ENCODE results near the gene CTU2. TPM values are rescaled to one million over a fixed set of nuclear protein-coding genes. Genes with fewer than 3 reads are reported as not detected.
A peak's percentile ranks its signal among the peaks of the same experiment; 100 is the strongest.

The CTU2 gene
- total and polyA plus RNA-seq, 9 of the 15 experiments (the other 6 are each of a cell fraction or from before 2014, with no cell fraction given), result 1.3 to 105 (median 23.2) TPM

DNA sequence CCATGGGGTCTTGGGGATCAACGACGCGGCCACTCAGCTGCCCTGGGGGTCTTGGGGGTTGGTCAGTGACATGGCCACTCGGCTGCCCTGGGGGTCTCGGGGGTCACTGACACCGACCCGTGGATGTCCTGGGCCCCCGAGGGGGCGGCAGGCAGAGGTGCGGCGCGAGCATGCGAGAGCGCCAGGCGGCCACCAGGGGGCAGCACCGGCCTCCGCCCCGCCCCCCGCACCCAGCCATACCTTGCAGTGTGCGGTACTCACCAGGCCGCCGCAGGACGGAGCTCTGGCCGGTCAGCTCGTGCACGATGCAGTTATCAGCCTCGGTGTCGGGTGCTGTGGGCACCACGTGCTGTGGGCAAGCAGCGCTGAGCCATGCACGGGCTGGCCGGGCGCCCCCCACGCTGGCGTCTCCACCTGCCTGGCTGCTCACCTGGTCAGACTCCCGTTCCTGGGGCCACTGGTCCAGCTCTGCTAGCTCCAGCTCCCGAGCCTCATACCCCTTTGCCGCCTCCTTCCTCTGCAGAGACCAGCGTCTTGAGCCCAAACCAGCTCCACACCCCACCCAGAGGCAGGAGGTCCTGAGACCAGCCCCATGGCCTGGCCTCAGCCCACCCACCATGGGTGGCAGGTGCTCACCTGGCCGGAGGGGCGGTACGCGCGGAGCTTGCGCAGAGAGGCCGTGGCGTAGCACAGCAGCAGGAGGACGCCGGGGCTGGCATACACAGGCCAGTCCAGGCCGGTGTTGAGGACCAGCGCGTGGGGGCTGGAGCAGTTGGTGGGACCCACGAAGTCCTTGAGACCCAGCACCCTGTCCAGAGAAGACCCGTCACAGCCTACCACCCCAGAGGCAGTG lies 31.2 kb downstream of the CTU2 start (continued):
- TF ChIP-seq, protein P1, sequence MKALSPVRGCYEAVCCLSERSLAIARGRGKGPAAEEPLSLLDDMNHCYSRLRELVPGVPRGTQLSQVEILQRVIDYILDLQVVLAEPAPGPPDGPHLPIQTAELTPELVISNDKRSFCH (CRISPR knock-in tag; IDR thresholded peaks at IDR 0.05), result no peak
- TF ChIP-seq, protein P1 (tag; IDR thresholded peaks at IDR 0.05), result no peak
- TF ChIP-seq, protein P2, sequence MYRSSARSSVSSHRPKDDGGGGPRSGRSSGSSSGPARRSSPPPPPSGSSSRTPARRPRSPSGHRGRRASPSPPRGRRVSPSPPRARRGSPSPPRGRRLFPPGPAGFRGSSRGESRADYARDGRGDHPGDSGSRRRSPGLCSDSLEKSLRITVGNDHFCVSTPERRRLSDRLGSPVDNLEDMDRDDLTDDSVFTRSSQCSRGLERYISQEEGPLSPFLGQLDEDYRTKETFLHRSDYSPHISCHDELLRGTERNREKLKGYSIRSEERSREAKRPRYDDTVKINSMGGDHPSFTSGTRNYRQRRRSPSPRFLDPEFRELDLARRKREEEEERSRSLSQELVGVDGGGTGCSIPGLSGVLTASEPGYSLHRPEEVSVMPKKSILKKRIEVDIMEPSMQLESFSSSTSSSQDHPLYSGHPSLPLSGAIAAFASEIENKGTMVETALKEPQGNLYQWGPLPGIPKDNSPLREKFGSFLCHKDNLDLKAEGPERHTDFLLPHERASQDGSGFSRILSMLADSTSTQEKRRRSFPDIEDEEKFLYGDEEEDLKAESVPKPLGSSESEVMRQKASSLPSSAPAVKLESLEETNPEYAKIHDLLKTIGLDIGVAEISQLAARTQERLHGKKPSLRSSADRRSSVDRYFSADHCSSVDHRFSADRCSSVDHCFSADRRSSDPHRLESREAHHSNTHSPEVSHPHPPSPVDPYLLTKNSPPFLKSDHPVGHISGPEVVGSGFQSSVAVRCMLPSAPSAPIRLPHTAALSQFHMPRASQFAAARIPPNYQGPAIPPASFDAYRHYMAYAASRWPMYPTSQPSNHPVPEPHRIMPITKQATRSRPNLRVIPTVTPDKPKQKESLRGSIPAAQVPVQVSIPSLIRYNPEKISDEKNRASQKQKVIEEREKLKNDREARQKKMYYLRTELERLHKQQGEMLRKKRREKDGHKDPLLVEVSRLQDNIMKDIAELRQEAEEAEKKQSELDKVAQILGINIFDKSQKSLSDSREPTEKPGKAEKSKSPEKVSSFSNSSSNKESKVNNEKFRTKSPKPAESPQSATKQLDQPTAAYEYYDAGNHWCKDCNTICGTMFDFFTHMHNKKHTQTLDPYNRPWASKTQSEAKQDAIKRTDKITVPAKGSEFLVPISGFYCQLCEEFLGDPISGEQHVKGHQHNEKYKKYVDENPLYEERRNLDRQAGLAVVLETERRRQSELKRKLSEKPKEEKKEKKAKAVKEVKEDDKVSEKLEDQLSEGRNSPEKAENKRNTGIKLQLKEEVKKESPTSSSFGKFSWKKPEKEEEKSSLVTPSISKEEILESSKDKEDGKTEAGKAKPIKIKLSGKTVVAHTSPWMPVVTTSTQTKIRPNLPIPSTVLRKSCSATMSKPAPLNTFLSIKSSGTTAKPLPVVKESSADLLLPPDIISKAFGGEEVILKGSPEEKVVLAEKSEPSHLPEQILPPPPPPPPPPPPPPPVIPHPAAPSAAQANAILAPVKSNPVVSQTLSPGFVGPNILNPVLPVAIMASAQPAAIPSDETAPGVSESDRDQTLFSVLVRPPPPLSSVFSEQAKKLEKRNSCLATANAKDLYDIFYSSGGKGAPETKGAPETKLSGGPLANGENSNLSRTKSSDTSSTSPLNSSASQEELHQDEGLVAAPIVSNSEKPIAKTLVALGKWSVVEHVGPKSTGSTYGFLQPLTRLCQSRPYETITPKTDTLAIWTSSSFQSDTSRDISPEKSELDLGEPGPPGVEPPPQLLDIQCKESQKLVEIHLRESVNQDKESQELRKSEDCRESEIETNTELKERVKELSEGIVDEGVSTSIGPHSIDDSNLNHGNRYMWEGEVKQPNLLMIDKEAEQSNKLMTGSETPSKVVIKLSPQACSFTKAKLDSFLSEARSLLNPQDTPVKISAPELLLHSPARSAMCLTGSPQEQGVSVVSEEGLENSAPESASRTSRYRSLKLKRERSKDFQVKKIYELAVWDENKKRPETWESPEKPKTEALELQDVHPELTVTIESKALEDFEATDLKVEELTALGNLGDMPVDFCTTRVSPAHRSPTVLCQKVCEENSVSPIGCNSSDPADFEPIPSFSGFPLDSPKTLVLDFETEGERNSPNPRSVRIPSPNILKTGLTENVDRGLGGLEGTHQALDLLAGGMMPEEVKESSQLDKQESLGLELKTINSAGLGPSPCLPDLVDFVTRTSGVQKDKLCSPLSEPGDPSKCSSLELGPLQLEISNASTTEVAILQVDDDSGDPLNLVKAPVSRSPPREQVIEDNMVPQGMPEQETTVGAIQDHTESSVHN (IDR thresholded peaks at IDR 0.05; ENCODE audit: borderline replicate concordance in 1 of 2, low read depth in 1 of 2), result no peak
- TF ChIP-seq PHB2 (IDR thresholded peaks at IDR 0.05; ENCODE audit: low read depth), result no peak
- no peak for TF ChIP-seq KAT8 (IDR thresholded peaks at IDR 0.05; ENCODE audit: low read depth)
- TF ChIP-seq CREM (IDR thresholded peaks at IDR 0.05; ENCODE audit: low read depth), result peak; percentile 85
- TF ChIP-seq RBM22 (IDR thresholded peaks at IDR 0.05; ENCODE audit: low read depth, low read length, poor library complexity, severe bottlenecking), result no peak
- no peak for TF ChIP-seq MED1 (CRISPR knock-in tag; IDR thresholded peaks at IDR 0.05; ENCODE audit: borderline replicate concordance)
- TF ChIP-seq PHF8 (IDR thresholded peaks at IDR 0.05; ENCODE audit: borderline replicate concordance, low read length), result no peak
- no peak for TF ChIP-seq BMI1 (IDR thresholded peaks at IDR 0.05; ENCODE audit: low read length)
- peak; percentile 77; the same call in 1 of the 2 replicates for TF ChIP-seq KAT7 (CRISPR knock-in tag; IDR thresholded peaks at IDR 0.05; ENCODE audit: borderline replicate concordance)
- TF ChIP-seq ZNF589 (CRISPR knock-in tag; IDR thresholded peaks at IDR 0.05; ENCODE audit: low read depth), result no peak
- TF ChIP-seq NUFIP1 (IDR thresholded peaks at IDR 0.05; ENCODE audit: partially characterized antibody), result no peak
- TF ChIP-seq, protein P3, sequence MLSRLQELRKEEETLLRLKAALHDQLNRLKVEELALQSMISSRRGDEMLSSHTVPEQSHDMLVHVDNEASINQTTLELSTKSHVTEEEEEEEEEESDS (CRISPR knock-in tag; IDR thresholded peaks at IDR 0.05), result no peak
- peak; percentile 76; the same call in 1 of the 2 replicates for TF ChIP-seq ZNF263 (CRISPR knock-in tag; IDR thresholded peaks at IDR 0.05; ENCODE audit: borderline replicate concordance)
- TF ChIP-seq, protein P4, sequence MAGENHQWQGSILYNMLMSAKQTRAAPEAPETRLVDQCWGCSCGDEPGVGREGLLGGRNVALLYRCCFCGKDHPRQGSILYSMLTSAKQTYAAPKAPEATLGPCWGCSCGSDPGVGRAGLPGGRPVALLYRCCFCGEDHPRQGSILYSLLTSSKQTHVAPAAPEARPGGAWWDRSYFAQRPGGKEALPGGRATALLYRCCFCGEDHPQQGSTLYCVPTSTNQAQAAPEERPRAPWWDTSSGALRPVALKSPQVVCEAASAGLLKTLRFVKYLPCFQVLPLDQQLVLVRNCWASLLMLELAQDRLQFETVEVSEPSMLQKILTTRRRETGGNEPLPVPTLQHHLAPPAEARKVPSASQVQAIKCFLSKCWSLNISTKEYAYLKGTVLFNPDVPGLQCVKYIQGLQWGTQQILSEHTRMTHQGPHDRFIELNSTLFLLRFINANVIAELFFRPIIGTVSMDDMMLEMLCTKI (IDR thresholded peaks at IDR 0.05; ENCODE audit: partially characterized antibody), result no peak
- TF ChIP-seq NFXL1 (CRISPR knock-in tag; IDR thresholded peaks at IDR 0.05), result no peak
- TF ChIP-seq L3MBTL2 (IDR thresholded peaks at IDR 0.05), result peak; percentile 96
